WERI-Rb-1 (cell line): ENCODE measurements around the gene RBM17.

Source experiments
- DNase-seq: peaks from one replicate; pipeline ENCODE4 v3.0.0-alpha.2; 2020
- H3K27ac ChIP-seq: fragments of 250-450 bp; sonication (Bioruptor Pico); 2 replicates; pipeline ENCODE4 v1.5.1; 2020; ENCODE audit warnings: mild to moderate bottlenecking, moderate library complexity
- H3K27me3 ChIP-seq: fragments of 250-450 bp; sonication (Bioruptor Pico); 2 replicates; pipeline ENCODE4 v1.5.1; 2021; ENCODE audit warnings: mild to moderate bottlenecking, low read depth, moderate library complexity; ENCODE audit not compliant: insufficient read depth, severe bottlenecking
- H3K36me3 ChIP-seq: fragments of 250-450 bp; sonication (Bioruptor Pico); 2 replicates; pipeline ENCODE4 v1.5.1; 2020; ENCODE audit warnings: mild to moderate bottlenecking, moderate library complexity
- H3K4me3 ChIP-seq: 2 replicates; pipeline ENCODE4 v1.5.1; 2011; ENCODE audit warnings: low read depth, mild to moderate bottlenecking, control low read depth, low read length
- H3K9me3 ChIP-seq: fragments of 250-450 bp; sonication (Bioruptor Pico); 2 replicates; pipeline ENCODE4 v1.5.1; 2021; ENCODE audit warnings: mild to moderate bottlenecking, moderate library complexity; ENCODE audit not compliant: severe bottlenecking
- TF ChIP-seq, protein P1 (sequence below): IDR thresholded peaks from 2 replicates; pipeline ENCODE4 v1.5.1; 2011; ENCODE audit warnings: low read depth, mild to moderate bottlenecking, control low read depth, inconsistent platforms, low read length

RBM17 gene

DNA sequence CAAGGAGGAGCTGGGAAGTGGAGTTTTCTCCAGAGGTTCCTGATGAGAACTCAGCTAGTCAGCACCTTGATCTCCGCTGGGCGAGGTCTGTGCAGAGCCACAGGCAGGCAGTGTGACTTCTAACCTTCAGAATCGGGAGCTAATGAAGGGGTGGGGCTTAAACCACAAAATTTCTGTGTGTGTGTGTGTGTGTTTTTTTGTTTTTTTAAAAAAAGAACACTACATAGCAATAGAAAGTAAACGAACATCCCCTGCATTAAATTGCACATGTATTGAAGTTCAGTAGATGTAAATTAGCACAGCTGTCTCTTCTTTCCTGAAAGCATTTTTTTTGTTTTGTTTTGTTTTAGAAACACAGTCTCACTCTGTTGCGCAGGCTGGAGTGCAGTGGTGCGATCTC, 46.2 kb downstream of the RBM17 start:
- no peaks in the 10 kb centered on the region for H3K36me3 ChIP-seq
- no peak overlapping the region for H3K4me3 ChIP-seq
- DNase-seq, result no peak
- H3K9me3 ChIP-seq, result no peaks in the 10 kb centered on the region
- TF ChIP-seq, protein P1, sequence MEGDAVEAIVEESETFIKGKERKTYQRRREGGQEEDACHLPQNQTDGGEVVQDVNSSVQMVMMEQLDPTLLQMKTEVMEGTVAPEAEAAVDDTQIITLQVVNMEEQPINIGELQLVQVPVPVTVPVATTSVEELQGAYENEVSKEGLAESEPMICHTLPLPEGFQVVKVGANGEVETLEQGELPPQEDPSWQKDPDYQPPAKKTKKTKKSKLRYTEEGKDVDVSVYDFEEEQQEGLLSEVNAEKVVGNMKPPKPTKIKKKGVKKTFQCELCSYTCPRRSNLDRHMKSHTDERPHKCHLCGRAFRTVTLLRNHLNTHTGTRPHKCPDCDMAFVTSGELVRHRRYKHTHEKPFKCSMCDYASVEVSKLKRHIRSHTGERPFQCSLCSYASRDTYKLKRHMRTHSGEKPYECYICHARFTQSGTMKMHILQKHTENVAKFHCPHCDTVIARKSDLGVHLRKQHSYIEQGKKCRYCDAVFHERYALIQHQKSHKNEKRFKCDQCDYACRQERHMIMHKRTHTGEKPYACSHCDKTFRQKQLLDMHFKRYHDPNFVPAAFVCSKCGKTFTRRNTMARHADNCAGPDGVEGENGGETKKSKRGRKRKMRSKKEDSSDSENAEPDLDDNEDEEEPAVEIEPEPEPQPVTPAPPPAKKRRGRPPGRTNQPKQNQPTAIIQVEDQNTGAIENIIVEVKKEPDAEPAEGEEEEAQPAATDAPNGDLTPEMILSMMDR, result no peak
- H3K27ac ChIP-seq, result no peak overlapping the region
- H3K27me3 ChIP-seq, result peaks cover 58% of the 10 kb centered on the region

DNA sequence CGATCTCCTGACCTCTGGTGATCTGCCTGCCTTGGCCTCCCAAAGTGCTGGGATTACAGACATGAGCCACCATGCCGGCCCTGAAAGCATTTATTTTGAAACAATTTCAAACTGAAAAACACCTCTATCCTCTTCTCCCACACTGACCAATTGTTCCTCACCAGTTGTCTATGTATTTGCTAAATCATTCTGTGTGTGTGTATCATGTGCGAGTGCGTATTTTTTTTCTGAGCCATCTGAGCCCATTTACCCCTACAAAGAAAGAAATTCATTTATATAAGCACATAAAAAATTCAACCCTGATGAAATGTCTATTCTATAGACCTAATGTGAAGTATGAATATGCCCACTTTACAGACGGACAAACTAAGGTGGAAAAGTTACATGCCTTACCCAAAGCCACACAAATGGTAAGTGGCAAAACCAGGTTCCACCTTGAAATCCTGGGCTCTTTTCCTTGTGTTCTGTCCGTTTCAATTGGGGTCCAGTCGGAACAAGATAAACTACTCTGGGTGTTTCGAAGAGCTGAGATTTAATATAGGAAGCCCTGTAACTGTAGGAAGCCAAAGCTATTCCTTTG, 46.8 kb downstream of the RBM17 start:
- Histone ChIP-seq H3K27ac (no peak overlapping the region), H3K36me3 (no peaks in the 10 kb centered on the region), H3K27me3 (peaks cover 61% of the 10 kb centered on the region), H3K4me3 (no peak overlapping the region), H3K9me3 (no peaks in the 10 kb centered on the region)
- no peak for DNase-seq
- TF ChIP-seq, protein P1, result no peak

DNA sequence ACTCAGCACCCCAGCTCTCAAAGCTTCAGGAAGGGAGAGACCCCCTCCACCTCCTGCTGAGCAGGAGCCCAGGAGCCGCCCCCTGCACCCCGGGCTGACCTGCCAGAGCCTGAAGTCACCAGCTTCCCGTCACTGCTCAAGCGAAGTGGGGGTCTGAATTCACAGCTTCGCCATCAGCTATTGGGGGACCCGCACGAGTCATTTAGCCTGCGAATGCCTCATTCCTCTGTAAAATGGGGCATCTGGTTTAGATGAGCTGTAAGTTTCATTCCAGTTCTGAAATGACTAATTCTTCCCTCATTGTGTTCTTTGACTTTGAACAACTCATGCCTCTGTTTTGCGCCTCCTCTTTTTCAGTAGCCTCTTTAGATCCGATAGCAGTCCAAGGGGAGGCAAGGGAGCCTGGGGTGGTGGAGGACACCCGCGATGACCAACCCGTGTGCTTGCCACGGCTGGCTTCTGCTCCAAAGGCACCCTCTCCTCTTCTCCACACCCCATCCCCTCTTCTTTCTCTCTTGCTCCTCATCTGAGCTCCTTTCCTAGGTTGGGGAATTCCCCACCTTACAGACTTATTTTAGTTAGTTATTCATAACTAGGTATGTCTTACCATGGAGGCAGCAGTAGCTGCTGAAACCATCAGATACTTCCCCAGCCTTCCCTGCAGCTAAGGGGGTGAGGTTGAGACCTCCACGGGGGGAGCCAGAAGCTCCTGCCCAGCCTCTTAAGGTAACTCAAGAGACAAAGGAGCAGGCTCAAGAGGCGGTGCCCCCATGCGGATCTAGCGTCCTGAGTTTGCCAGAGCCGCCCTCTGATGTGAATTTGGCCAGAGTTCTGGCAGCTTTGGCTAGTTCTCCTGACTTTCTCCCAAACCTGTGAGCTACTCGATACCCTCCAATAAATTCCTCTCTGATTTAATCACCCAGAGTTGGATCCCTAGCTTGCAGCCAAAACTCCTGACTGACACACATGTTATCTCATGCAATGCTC, 47.7 kb downstream of the RBM17 start:
- H3K27me3 ChIP-seq, result peaks cover 69% of the 10 kb centered on the region
- H3K36me3 ChIP-seq, result no peaks in the 10 kb centered on the region
- no peaks in the 10 kb centered on the region for H3K9me3 ChIP-seq
- no peak overlapping the region for H3K4me3 ChIP-seq
- no peak overlapping the region for H3K27ac ChIP-seq
- TF ChIP-seq, protein P1, result no peak
- DNase-seq, result no peak

DNA sequence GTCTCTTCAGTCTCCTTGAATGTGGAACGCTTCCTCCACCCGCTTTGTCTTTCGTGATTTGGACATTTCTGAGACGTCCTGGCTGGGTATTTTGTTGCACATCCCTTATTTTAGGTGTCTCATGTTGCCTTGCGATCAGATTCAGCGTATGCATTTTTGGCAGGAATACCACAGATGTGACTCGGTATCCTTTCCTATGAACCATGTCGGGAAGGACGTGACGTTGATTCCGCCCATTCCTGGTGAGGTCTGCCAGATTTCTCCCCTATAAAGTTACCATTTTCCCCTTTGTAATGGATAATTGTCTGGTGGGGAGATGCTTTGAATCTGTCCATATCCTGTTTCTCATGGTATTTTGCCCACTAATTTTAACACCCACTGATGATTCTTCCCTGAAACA, 49.6 kb downstream of the RBM17 start:
- DNase-seq, result no peak
- Histone ChIP-seq H3K36me3 (no peaks in the 10 kb centered on the region), H3K27ac (no peak overlapping the region), H3K27me3 (peaks cover 63% of the 10 kb centered on the region), H3K4me3 (no peak overlapping the region), H3K9me3 (no peaks in the 10 kb centered on the region)
- TF ChIP-seq, protein P1, result no peak

DNA sequence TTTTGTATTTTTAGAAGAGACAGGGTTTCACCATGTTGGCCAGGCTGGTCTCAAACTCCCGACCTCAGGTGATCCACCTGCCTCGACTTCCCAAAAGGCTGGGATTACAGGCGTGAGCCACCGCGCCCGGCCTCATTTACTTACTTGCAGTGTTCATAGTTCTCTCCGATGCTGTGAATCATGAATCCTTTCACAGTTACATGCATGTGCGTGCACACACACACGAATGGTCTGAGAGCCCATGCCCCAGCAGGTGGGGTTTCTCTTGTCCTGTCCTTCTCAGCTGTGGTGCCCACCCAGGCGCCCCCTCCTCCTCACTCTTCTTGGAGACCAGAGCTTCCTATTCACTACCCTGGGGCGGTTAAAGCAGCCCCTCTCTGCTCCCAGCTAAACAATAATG, 50.6 kb downstream of the RBM17 start:
- DNase-seq, result no peak
- Histone ChIP-seq H3K27me3 (peaks cover 62% of the 10 kb centered on the region), H3K36me3 (no peaks in the 10 kb centered on the region), H3K27ac (no peak overlapping the region), H3K4me3 (no peak overlapping the region), H3K9me3 (no peaks in the 10 kb centered on the region)
- TF ChIP-seq, protein P1, result no peak
